Vagina (tissue), 2 donors: ENCODE data around the gene TLCD3A.

ENCODE experiments used
- POLR2A ChIP-seq, 2 donors: fragments of 450-650 bp; IDR thresholded peaks; one replicate each; pipeline ENCODE4 v1.6.1; 2017; ENCODE audit warnings: antibody characterized with exemption in 2 of 2, mild to moderate bottlenecking in 2 of 2, moderate library complexity in 2 of 2
- POLR2AphosphoS5 ChIP-seq, 2 donors: sonication (generic); formaldehyde crosslinking; IDR thresholded peaks; one replicate each; pipeline ENCODE4 v1.9.0; 2017; ENCODE audit warnings: antibody characterized with exemption in 2 of 2, mild to moderate bottlenecking in 2 of 2, low read depth in 1 of 2; ENCODE audit not compliant: insufficient read depth in 1 of 2
- TF ChIP-seq, protein P1 (sequence below), 3 experiments: fragments of 450-650 bp in 2 of 3; fragments of 200-600 bp in 1 of 3; sonication (generic) in 1 of 3; IDR thresholded peaks; one replicate each; pipeline ENCODE4 v1.5.1; 2017 to 2019; ENCODE audit warnings: antibody characterized with exemption in 3 of 3, mild to moderate bottlenecking in 2 of 3, moderate library complexity in 2 of 3

DNA sequence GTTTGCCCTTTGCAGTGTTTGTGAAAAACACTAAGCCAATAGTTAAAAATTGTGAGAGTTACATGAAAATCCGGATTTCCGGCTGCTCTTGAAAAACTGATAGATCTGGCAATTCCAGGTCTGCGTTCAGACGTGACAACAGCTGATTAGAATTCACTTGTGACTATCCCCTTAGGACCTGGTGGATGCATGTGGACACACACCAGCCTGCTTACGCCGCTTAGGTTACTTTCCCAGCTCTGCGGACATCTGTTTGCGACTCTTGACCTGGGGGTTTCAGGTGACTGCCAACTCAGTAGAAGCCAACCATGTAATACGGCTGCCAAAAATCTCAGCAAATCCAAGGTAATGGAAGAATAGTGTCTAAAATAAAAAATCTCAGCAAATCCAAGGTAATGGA, 42.0 kb upstream of the TLCD3A start:
- TF ChIP-seq, protein P1, sequence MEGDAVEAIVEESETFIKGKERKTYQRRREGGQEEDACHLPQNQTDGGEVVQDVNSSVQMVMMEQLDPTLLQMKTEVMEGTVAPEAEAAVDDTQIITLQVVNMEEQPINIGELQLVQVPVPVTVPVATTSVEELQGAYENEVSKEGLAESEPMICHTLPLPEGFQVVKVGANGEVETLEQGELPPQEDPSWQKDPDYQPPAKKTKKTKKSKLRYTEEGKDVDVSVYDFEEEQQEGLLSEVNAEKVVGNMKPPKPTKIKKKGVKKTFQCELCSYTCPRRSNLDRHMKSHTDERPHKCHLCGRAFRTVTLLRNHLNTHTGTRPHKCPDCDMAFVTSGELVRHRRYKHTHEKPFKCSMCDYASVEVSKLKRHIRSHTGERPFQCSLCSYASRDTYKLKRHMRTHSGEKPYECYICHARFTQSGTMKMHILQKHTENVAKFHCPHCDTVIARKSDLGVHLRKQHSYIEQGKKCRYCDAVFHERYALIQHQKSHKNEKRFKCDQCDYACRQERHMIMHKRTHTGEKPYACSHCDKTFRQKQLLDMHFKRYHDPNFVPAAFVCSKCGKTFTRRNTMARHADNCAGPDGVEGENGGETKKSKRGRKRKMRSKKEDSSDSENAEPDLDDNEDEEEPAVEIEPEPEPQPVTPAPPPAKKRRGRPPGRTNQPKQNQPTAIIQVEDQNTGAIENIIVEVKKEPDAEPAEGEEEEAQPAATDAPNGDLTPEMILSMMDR (IDR thresholded peaks at IDR 0.05) = no peak
- no peak for TF ChIP-seq POLR2AphosphoS5 (IDR thresholded peaks at IDR 0.05; ENCODE audit: insufficient read depth in 1 of 2, low read depth in 1 of 2)
- no peak for TF ChIP-seq POLR2A (IDR thresholded peaks at IDR 0.05)
